GM23338 (cell line): ENCODE results near the gene PRPF4. TPM values are rescaled to one million over a fixed set of nuclear protein-coding genes. Genes with fewer than 3 reads are reported as not detected.

Experiments
- ATAC-seq: fragments of 200-7000 bp; cut with Tn5 transposase; 3 replicates; pipeline ENCODE4 v1.9.1; 2020
- DNase-seq: peaks from one replicate; pipeline ENCODE4 v3.0.0-alpha.2; 2015; ENCODE audit warnings: low spot score
- H2AFZ ChIP-seq: fragments of 200-600 bp; sonication (generic); 2 replicates; pipeline ENCODE4 v1.8.0; 2016; ENCODE audit warnings: antibody characterized with exemption, mild to moderate bottlenecking, moderate library complexity
- H3F3A ChIP-seq: fragments of 200-600 bp; sonication (generic); replicated peaks from 2 replicates; pipeline ENCODE4 v1.8.0; 2017; ENCODE audit warnings: antibody characterized with exemption, mixed run types, low read depth
- H3K27ac ChIP-seq: fragments of 200-600 bp; sonication (generic); 2 replicates; pipeline ENCODE4 v1.6.1; 2016; ENCODE audit warnings: low read depth
- H3K27me3 ChIP-seq: fragments of 200-600 bp; sonication (generic); 2 replicates; pipeline ENCODE4 v1.8.0; 2016; ENCODE audit warnings: mild to moderate bottlenecking, mixed run types, moderate library complexity; ENCODE audit not compliant: insufficient read depth
- H3K36me3 ChIP-seq: fragments of 200-600 bp; sonication (generic); 2 replicates; pipeline ENCODE4 v1.8.0; 2016; ENCODE audit warnings: mild to moderate bottlenecking; ENCODE audit not compliant: insufficient read depth
- H3K4me1 ChIP-seq: fragments of 200-600 bp; sonication (generic); 2 replicates; pipeline ENCODE4 v1.8.0; 2016; ENCODE audit warnings: mild to moderate bottlenecking, moderate library complexity; ENCODE audit not compliant: insufficient read depth
- H3K4me2 ChIP-seq: fragments of 200-600 bp; sonication (generic); 2 replicates; pipeline ENCODE4 v1.7.1; 2017; ENCODE audit warnings: mixed run types
- H3K4me3 ChIP-seq: fragments of 200-600 bp; sonication (generic); 2 replicates; pipeline ENCODE4 v1.6.1; 2016; ENCODE audit warnings: mixed run types
- H3K79me2 ChIP-seq: fragments of 200-600 bp; sonication (generic); replicated peaks from 2 replicates; pipeline ENCODE4 v1.8.0; 2017; ENCODE audit warnings: mild to moderate bottlenecking; ENCODE audit not compliant: insufficient read depth
- H3K9me2 ChIP-seq: fragments of 200-600 bp; sonication (generic); 2 replicates; pipeline ENCODE4 v1.8.0; 2017; ENCODE audit not compliant: insufficient read depth
- H4K20me1 ChIP-seq: fragments of 200-600 bp; sonication (generic); replicated peaks from 2 replicates; pipeline ENCODE4 v1.8.0; 2017; ENCODE audit warnings: mild to moderate bottlenecking; ENCODE audit not compliant: insufficient read depth
- H3K27ac Mint-ChIP-seq: 2 replicates; pipeline ENCODE4 v1.8.0; 2020; ENCODE audit warnings: inconsistent platforms, mild to moderate bottlenecking, moderate library complexity, mixed read lengths
- H3K27me3 Mint-ChIP-seq: 3 replicates; pipeline ENCODE4 v1.8.0; 2022; ENCODE audit warnings: low read depth, mild to moderate bottlenecking, moderate library complexity, mixed read lengths, inconsistent platforms; ENCODE audit not compliant: insufficient read depth, poor library complexity
- H3K36me3 Mint-ChIP-seq: 3 replicates; pipeline ENCODE4 v1.8.0; 2021; ENCODE audit warnings: low read depth, mild to moderate bottlenecking, inconsistent platforms, moderate library complexity, mixed read lengths
- H3K4me1 Mint-ChIP-seq: 3 replicates; pipeline ENCODE4 v1.8.0; 2020; ENCODE audit warnings: mild to moderate bottlenecking, inconsistent platforms, mixed read lengths
- H3K4me3 Mint-ChIP-seq: 3 replicates; pipeline ENCODE4 v1.8.0; 2021; ENCODE audit warnings: moderate library complexity, mild to moderate bottlenecking, inconsistent platforms, mixed read lengths
- H3K9me3 Mint-ChIP-seq: 3 replicates; pipeline ENCODE4 v1.8.0; 2020; ENCODE audit warnings: moderate library complexity, mild to moderate bottlenecking, inconsistent platforms, mixed read lengths
- CREB1 ChIP-seq: fragments of 250-450 bp; sonication (Bioruptor Pico); IDR thresholded peaks from 2 replicates; pipeline ENCODE4 v1.5.0; 2020; ENCODE audit warnings: low read depth, mild to moderate bottlenecking, moderate library complexity
- CTCF ChIP-seq, 2 experiments: fragments of 200-600 bp in 1 of 2; sonication (generic) in 1 of 2; conservative IDR thresholded peaks; 2 replicates each; pipeline versions ENCODE4 v1.5.1 to v1.6.1; 2016 to 2017; ENCODE audit warnings: antibody characterized with exemption in 2 of 2, low read depth in 2 of 2, mild to moderate bottlenecking in 2 of 2, moderate library complexity in 1 of 2
- ETS1 ChIP-seq: IDR thresholded peaks from 2 replicates; pipeline ENCODE4 v1.6.1; 2016; ENCODE audit warnings: antibody characterized with exemption
- EZH2 ChIP-seq: fragments of 200-600 bp; sonication (generic); IDR thresholded peaks from one replicate; pipeline ENCODE4 v1.8.0; 2017; ENCODE audit warnings: antibody characterized with exemption, mild to moderate bottlenecking, low read depth; ENCODE audit not compliant: unreplicated experiment
- EZH2phosphoT487 ChIP-seq: fragments of 200-600 bp; sonication (generic); IDR thresholded peaks from one replicate; pipeline ENCODE4 v1.8.1; 2018; ENCODE audit warnings: antibody characterized with exemption; ENCODE audit not compliant: unreplicated experiment
- JUNB ChIP-seq: IDR thresholded peaks from one replicate; pipeline ENCODE4 v1.6.1; 2016; ENCODE audit warnings: antibody characterized with exemption; ENCODE audit not compliant: unreplicated experiment
- NANOG ChIP-seq: IDR thresholded peaks from 2 replicates; pipeline ENCODE4 v1.6.1; 2016; ENCODE audit warnings: antibody characterized with exemption, borderline replicate concordance
- POLR2AphosphoS5 ChIP-seq: IDR thresholded peaks from 2 replicates; pipeline ENCODE4 v1.6.1; 2016; ENCODE audit warnings: antibody characterized with exemption, low read depth
- STAT1 ChIP-seq: IDR thresholded peaks from one replicate; pipeline ENCODE4 v1.6.1; 2016; ENCODE audit warnings: antibody characterized with exemption; ENCODE audit not compliant: unreplicated experiment
- ZNF114 ChIP-seq: fragments of 250-450 bp; sonication (Bioruptor Pico); IDR thresholded peaks from 2 replicates; pipeline ENCODE4 v1.5.0; 2020; ENCODE audit warnings: mild to moderate bottlenecking, moderate library complexity
- ZNF331 ChIP-seq: fragments of 250-450 bp; sonication (Bioruptor Pico); IDR thresholded peaks from 2 replicates; pipeline ENCODE4 v1.5.0; 2020; ENCODE audit warnings: low read depth, mild to moderate bottlenecking, moderate library complexity
- ZNF462 ChIP-seq: fragments of 250-450 bp; sonication (Bioruptor Pico); IDR thresholded peaks from 2 replicates; pipeline ENCODE4 v1.5.0; 2020; ENCODE audit warnings: mild to moderate bottlenecking, moderate library complexity
- polyA plus RNA-seq: library from polyadenylated mRNA; unstranded; fragments of >200 nt; fragmentation: Nextera tagmentation; extraction: Ambion mirVana; gene quantifications from 2 replicates; pipeline ENCODE4 v1.2.1, GENCODE V29; 2016
- total RNA-seq: library from RNA; depleted of rRNA; stranded (reverse); fragments of >200 nt; shearing (Covaris generic); gene quantifications from 2 replicates; pipeline ENCODE4 v1.2.3, GENCODE V29; 2014

PRPF4 gene
- total and polyA plus RNA-seq, 2 experiments from 2014 or later = 18.7 to 34.6 TPM

- Mint-ChIP-seq H3K27ac (no peak overlapping the region), H3K36me3 (no peaks in the 10 kb centered on the region; the same call in 2 of the 3 replicates), H3K27me3 (peaks cover 7% of the 10 kb centered on the region), H3K4me3 (no peak overlapping the region), H3K9me3 (no peaks in the 10 kb centered on the region), H3K4me1 (peaks cover 7% of the 10 kb centered on the region; the same call in 2 of the 3 replicates)
- Histone ChIP-seq H4K20me1 (no peaks in the 10 kb centered on the region), H3K27me3 (no peaks in the 10 kb centered on the region), H3K9me2 (no peaks in the 10 kb centered on the region), H3K4me3 (no peak overlapping the region), H3F3A (no peaks in the 10 kb centered on the region), H3K4me1 (no peaks in the 10 kb centered on the region), H3K36me3 (no peaks in the 10 kb centered on the region), H3K27ac (no peak overlapping the region), H3K4me2 (no peak overlapping the region), H2AFZ (no peak overlapping the region), H3K79me2 (no peaks in the 10 kb centered on the region)
- TF ChIP-seq ZNF114 (CRISPR knock-in tag) (no peak), ZNF331 (CRISPR knock-in tag) (no peak), ZNF462 (CRISPR knock-in tag) (no peak), EZH2 (no peak), NANOG (no peak), ETS1 (no peak), JUNB (no peak), STAT1 (no peak), CTCF (conservative IDR thresholded peaks at IDR 0.05; ENCODE audit: low read depth in 2 of 2) (no peak), CREB1 (no peak), POLR2AphosphoS5 (no peak), EZH2phosphoT487 (no peak)
- ATAC-seq = no peak
- no peak for DNase-seq
Measured at GRCh38 chr9:113299800-113300292, 24.4 kb downstream of the PRPF4 start.
